Mammary epithelial cell (primary cell): ENCODE results near the gene SOCS7.

Experiments
- EZH2 ChIP-seq: IDR thresholded peaks from 2 replicates; pipeline ENCODE4 v1.6.1; 2012; ENCODE audit warnings: low read length, inconsistent platforms, borderline replicate concordance
- TF ChIP-seq, protein P1 (sequence below), 2 donors: IDR thresholded peaks in 1 of 2; conservative IDR thresholded peaks in 1 of 2; 2 replicates each; pipeline ENCODE4 v1.5.1; 2011 to 2012; ENCODE audit warnings: inconsistent platforms in 2 of 2, low read length in 2 of 2, mild to moderate bottlenecking in 2 of 2, control low read depth in 1 of 2, low read depth in 1 of 2; ENCODE audit not compliant: insufficient read depth in 1 of 2; ENCODE audit errors: extremely low read depth in 1 of 2

GRCh38 chr17:38403491-38403890 lies 51.8 kb downstream of the SOCS7 start:
- TF ChIP-seq, protein P1, sequence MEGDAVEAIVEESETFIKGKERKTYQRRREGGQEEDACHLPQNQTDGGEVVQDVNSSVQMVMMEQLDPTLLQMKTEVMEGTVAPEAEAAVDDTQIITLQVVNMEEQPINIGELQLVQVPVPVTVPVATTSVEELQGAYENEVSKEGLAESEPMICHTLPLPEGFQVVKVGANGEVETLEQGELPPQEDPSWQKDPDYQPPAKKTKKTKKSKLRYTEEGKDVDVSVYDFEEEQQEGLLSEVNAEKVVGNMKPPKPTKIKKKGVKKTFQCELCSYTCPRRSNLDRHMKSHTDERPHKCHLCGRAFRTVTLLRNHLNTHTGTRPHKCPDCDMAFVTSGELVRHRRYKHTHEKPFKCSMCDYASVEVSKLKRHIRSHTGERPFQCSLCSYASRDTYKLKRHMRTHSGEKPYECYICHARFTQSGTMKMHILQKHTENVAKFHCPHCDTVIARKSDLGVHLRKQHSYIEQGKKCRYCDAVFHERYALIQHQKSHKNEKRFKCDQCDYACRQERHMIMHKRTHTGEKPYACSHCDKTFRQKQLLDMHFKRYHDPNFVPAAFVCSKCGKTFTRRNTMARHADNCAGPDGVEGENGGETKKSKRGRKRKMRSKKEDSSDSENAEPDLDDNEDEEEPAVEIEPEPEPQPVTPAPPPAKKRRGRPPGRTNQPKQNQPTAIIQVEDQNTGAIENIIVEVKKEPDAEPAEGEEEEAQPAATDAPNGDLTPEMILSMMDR (conservative IDR thresholded peaks at IDR 0.05 in 1 of 2, IDR thresholded peaks at IDR 0.05 in 1 of 2; ENCODE audit: extremely low read depth in 1 of 2, insufficient read depth in 1 of 2, low read depth in 1 of 2, low read length in 2 of 2), result no peak
- TF ChIP-seq EZH2, result no peak
